ENCODE data around the gene SWT1.

The SWT1 gene

GRCh38 chr1:185260611-185261010 lies 103.6 kb downstream of the SWT1 start:
- Histone ChIP-seq H3K4ac (ENCODE audit: low read depth in 1 of 2, low read length in 2 of 2) (no peak overlapping the region), H3K27me3 (ENCODE audit: control insufficient read depth in 1 of 2, insufficient read depth in 1 of 2, low read length in 2 of 2) (no peaks in the 10 kb centered on the region)
- DNase-seq, result no peak

GRCh38 chr1:185262151-185262550 lies 105.2 kb downstream of the SWT1 start:
- H2AK5ac ChIP-seq (ENCODE audit: low read length, severe bottlenecking), result no peak overlapping the region
- H3K23ac ChIP-seq (ENCODE audit: low read length in 2 of 2), result no peak overlapping the region
- no peak overlapping the region for H3K18ac ChIP-seq (ENCODE audit: low read depth in 1 of 2, low read length in 2 of 2)
- no peaks in the 10 kb centered on the region for H3K36me3 ChIP-seq (ENCODE audit: control insufficient read depth in 1 of 2, insufficient read depth in 2 of 2, low read depth in 1 of 2, low read length in 2 of 2)
- H2BK5ac ChIP-seq (ENCODE audit: low read depth, low read length, poor library complexity, severe bottlenecking), result no peak overlapping the region
- no peak overlapping the region for H3K14ac ChIP-seq (ENCODE audit: low read length in 2 of 2)
- H2AFZ ChIP-seq (ENCODE audit: low read depth, low read length), result no peak overlapping the region
- no peak overlapping the region for H3K4ac ChIP-seq (ENCODE audit: low read depth in 1 of 2, low read length in 2 of 2)
- no peak for DNase-seq
- no peaks in the 10 kb centered on the region for H3K27me3 ChIP-seq (ENCODE audit: control insufficient read depth in 1 of 2, insufficient read depth in 1 of 2, low read length in 2 of 2)
- no peak overlapping the region for H3K27ac ChIP-seq (ENCODE audit: low read length, poor library complexity, severe bottlenecking)
- no peak overlapping the region for H2BK12ac ChIP-seq (ENCODE audit: low read length in 2 of 2)
- H3K4me1 ChIP-seq (ENCODE audit: control insufficient read depth, insufficient read depth, low read depth, low read length), result peaks cover 2% of the 10 kb centered on the region
- no peak overlapping the region for H3K9ac ChIP-seq (ENCODE audit: low read length)
- no peak overlapping the region for H4K8ac ChIP-seq (ENCODE audit: low read length)
- no peaks in the 10 kb centered on the region for H3K79me1 ChIP-seq (replicated peaks; ENCODE audit: low read length, poor library complexity, severe bottlenecking)
- no peaks in the 10 kb centered on the region for H3K9me3 ChIP-seq (ENCODE audit: control insufficient read depth, low read length)
- no peak overlapping the region for H4K91ac ChIP-seq (ENCODE audit: low read length)
- no peak overlapping the region for H2BK120ac ChIP-seq (ENCODE audit: low read depth, low read length)
- no peak overlapping the region for H3K4me3 ChIP-seq (ENCODE audit: insufficient read depth in 1 of 2, low read depth in 1 of 2, low read length in 2 of 2)
- no peak overlapping the region for H2BK15ac ChIP-seq (ENCODE audit: low read depth, poor library complexity, severe bottlenecking)
- WGBS, result 100% methylated on average over 1 of the region's 1 CpG
- H3K4me2 ChIP-seq (ENCODE audit: low read length, poor library complexity, severe bottlenecking), result no peak overlapping the region

More at GRCh38 chr1:185260611-185261010, 103.6 kb downstream of the SWT1 start:
- no peak overlapping the region for H4K8ac ChIP-seq (ENCODE audit: low read length)
- no peak overlapping the region for H3K9ac ChIP-seq (ENCODE audit: low read length)
- H2AK5ac ChIP-seq (ENCODE audit: low read length, severe bottlenecking), result no peak overlapping the region
- no peak overlapping the region for H2BK15ac ChIP-seq (ENCODE audit: low read depth, poor library complexity, severe bottlenecking)
- no peak overlapping the region for H3K27ac ChIP-seq (ENCODE audit: low read length, poor library complexity, severe bottlenecking)
- no peak overlapping the region for H3K14ac ChIP-seq (ENCODE audit: low read length in 2 of 2)
- H2BK120ac ChIP-seq (ENCODE audit: low read depth, low read length), result no peak overlapping the region
- H3K23ac ChIP-seq (ENCODE audit: low read length in 2 of 2), result no peak overlapping the region
- H3K9me3 ChIP-seq (ENCODE audit: control insufficient read depth, low read length), result no peaks in the 10 kb centered on the region
- no peak overlapping the region for H2BK5ac ChIP-seq (ENCODE audit: low read depth, low read length, poor library complexity, severe bottlenecking)
- H3K4me3 ChIP-seq (ENCODE audit: insufficient read depth in 1 of 2, low read depth in 1 of 2, low read length in 2 of 2), result no peak overlapping the region
- no peak overlapping the region for H2BK12ac ChIP-seq (ENCODE audit: low read length in 2 of 2)
- no peaks in the 10 kb centered on the region for H3K36me3 ChIP-seq (ENCODE audit: control insufficient read depth in 1 of 2, insufficient read depth in 2 of 2, low read depth in 1 of 2, low read length in 2 of 2)
- H3K18ac ChIP-seq (ENCODE audit: low read depth in 1 of 2, low read length in 2 of 2), result no peak overlapping the region
- H3K4me2 ChIP-seq (ENCODE audit: low read length, poor library complexity, severe bottlenecking), result no peak overlapping the region
- H2AFZ ChIP-seq (ENCODE audit: low read depth, low read length), result no peak overlapping the region
- H4K91ac ChIP-seq (ENCODE audit: low read length), result no peak overlapping the region
- peaks cover 2% of the 10 kb centered on the region for H3K4me1 ChIP-seq (ENCODE audit: control insufficient read depth, insufficient read depth, low read depth, low read length)
- WGBS, result no CpG with 5 or more reads among the region's 1 CpG
- no peaks in the 10 kb centered on the region for H3K79me1 ChIP-seq (replicated peaks; ENCODE audit: low read length, poor library complexity, severe bottlenecking)

- no peak overlapping the region for H3K9ac ChIP-seq (ENCODE audit: low read length)
- WGBS, result 94% methylated on average over 2 of the region's 3 CpGs
- no peak overlapping the region for H2BK12ac ChIP-seq (ENCODE audit: low read length in 2 of 2)
- H3K4me1 ChIP-seq (ENCODE audit: control insufficient read depth, insufficient read depth, low read depth, low read length), result no peaks in the 10 kb centered on the region
- H3K9me3 ChIP-seq (ENCODE audit: control insufficient read depth, low read length), result no peaks in the 10 kb centered on the region
- H3K27ac ChIP-seq (ENCODE audit: low read length, poor library complexity, severe bottlenecking), result no peak overlapping the region
- no peak overlapping the region for H3K4ac ChIP-seq (ENCODE audit: low read depth in 1 of 2, low read length in 2 of 2)
- no peak overlapping the region for H4K91ac ChIP-seq (ENCODE audit: low read length)
- H3K79me1 ChIP-seq (replicated peaks; ENCODE audit: low read length, poor library complexity, severe bottlenecking), result no peaks in the 10 kb centered on the region
- H2AK5ac ChIP-seq (ENCODE audit: low read length, severe bottlenecking), result no peak overlapping the region
- H2BK15ac ChIP-seq (ENCODE audit: low read depth, poor library complexity, severe bottlenecking), result no peak overlapping the region
- H3K36me3 ChIP-seq (ENCODE audit: control insufficient read depth in 1 of 2, insufficient read depth in 2 of 2, low read depth in 1 of 2, low read length in 2 of 2), result no peaks in the 10 kb centered on the region
- no peak overlapping the region for H2BK5ac ChIP-seq (ENCODE audit: low read depth, low read length, poor library complexity, severe bottlenecking)
- H3K14ac ChIP-seq (ENCODE audit: low read length in 2 of 2), result no peak overlapping the region
- no peak overlapping the region for H3K18ac ChIP-seq (ENCODE audit: low read depth in 1 of 2, low read length in 2 of 2)
- H2AFZ ChIP-seq (ENCODE audit: low read depth, low read length), result no peak overlapping the region
- no peak overlapping the region for H3K4me3 ChIP-seq (ENCODE audit: insufficient read depth in 1 of 2, low read depth in 1 of 2, low read length in 2 of 2)
- H2BK120ac ChIP-seq (ENCODE audit: low read depth, low read length), result no peak overlapping the region
- no peaks in the 10 kb centered on the region for H3K27me3 ChIP-seq (ENCODE audit: control insufficient read depth in 1 of 2, insufficient read depth in 1 of 2, low read length in 2 of 2)
- no peak overlapping the region for H3K23ac ChIP-seq (ENCODE audit: low read length in 2 of 2)
- H3K4me2 ChIP-seq (ENCODE audit: low read length, poor library complexity, severe bottlenecking), result no peak overlapping the region
- DNase-seq, result no peak
- no peak overlapping the region for H4K8ac ChIP-seq (ENCODE audit: low read length)
These were observed 106.3 kb downstream of the SWT1 start for GRCh38 chr1:185263292-185263691.

GRCh38 chr1:185263780-185264179 lies 106.8 kb downstream of the SWT1 start:
- no peaks in the 10 kb centered on the region for H3K4me1 ChIP-seq (ENCODE audit: control insufficient read depth, insufficient read depth, low read depth, low read length)
- H3K79me1 ChIP-seq (replicated peaks; ENCODE audit: low read length, poor library complexity, severe bottlenecking), result no peaks in the 10 kb centered on the region
- H3K23ac ChIP-seq (ENCODE audit: low read length in 2 of 2), result no peak overlapping the region
- H4K8ac ChIP-seq (ENCODE audit: low read length), result no peak overlapping the region
- H3K27me3 ChIP-seq (ENCODE audit: control insufficient read depth in 1 of 2, insufficient read depth in 1 of 2, low read length in 2 of 2), result no peaks in the 10 kb centered on the region
- H3K36me3 ChIP-seq (ENCODE audit: control insufficient read depth in 1 of 2, insufficient read depth in 2 of 2, low read depth in 1 of 2, low read length in 2 of 2), result no peaks in the 10 kb centered on the region
- no peak overlapping the region for H2BK12ac ChIP-seq (ENCODE audit: low read length in 2 of 2)
- H2BK120ac ChIP-seq (ENCODE audit: low read depth, low read length), result no peak overlapping the region
- H3K4ac ChIP-seq (ENCODE audit: low read depth in 1 of 2, low read length in 2 of 2), result no peak overlapping the region
- H3K9ac ChIP-seq (ENCODE audit: low read length), result no peak overlapping the region
- no peak overlapping the region for H3K18ac ChIP-seq (ENCODE audit: low read depth in 1 of 2, low read length in 2 of 2)
- H3K4me2 ChIP-seq (ENCODE audit: low read length, poor library complexity, severe bottlenecking), result no peak overlapping the region
- DNase-seq, result no peak
- WGBS, result 100% methylated on average over 1 of the region's 1 CpG
- no peak overlapping the region for H2BK5ac ChIP-seq (ENCODE audit: low read depth, low read length, poor library complexity, severe bottlenecking)
- no peak overlapping the region for H2BK15ac ChIP-seq (ENCODE audit: low read depth, poor library complexity, severe bottlenecking)
- no peak overlapping the region for H2AK5ac ChIP-seq (ENCODE audit: low read length, severe bottlenecking)
- H4K91ac ChIP-seq (ENCODE audit: low read length), result no peak overlapping the region
- H3K9me3 ChIP-seq (ENCODE audit: control insufficient read depth, low read length), result no peaks in the 10 kb centered on the region
- H2AFZ ChIP-seq (ENCODE audit: low read depth, low read length), result no peak overlapping the region
- no peak overlapping the region for H3K27ac ChIP-seq (ENCODE audit: low read length, poor library complexity, severe bottlenecking)
- H3K14ac ChIP-seq (ENCODE audit: low read length in 2 of 2), result no peak overlapping the region
- no peak overlapping the region for H3K4me3 ChIP-seq (ENCODE audit: insufficient read depth in 1 of 2, low read depth in 1 of 2, low read length in 2 of 2)
